ENCODE data around the gene ARHGAP23.
A peak's percentile ranks its signal among the peaks of the same experiment; 100 is the strongest.

The ARHGAP23 gene

GRCh38 chr17:38428112-38428642 is at the start of gene ARHGAP23:
TSS of gene ARHGAP23 (plus strand) at chr17:38428464. CDS start at chr17:38428486, 22 bp downstream.
- DNase-seq, result peak in 1 of 2 experiments; percentile 18
- TF ChIP-seq POLR2A (IDR thresholded peaks at IDR 0.05; ENCODE audit: low read length) (no peak), GATA1 (IDR thresholded peaks at IDR 0.05; ENCODE audit: low read depth, low read length) (no peak)

GRCh38 chr17:38379448-38379847 is 48.8 kb upstream of the ARHGAP23 start:
- DNase-seq, result no peak
- TF ChIP-seq POLR2A (IDR thresholded peaks at IDR 0.05; ENCODE audit: low read length), result no peak
- TF ChIP-seq GATA1 (IDR thresholded peaks at IDR 0.05; ENCODE audit: low read depth, low read length), result no peak

- no peak for DNase-seq
- no peak for TF ChIP-seq GATA1 (IDR thresholded peaks at IDR 0.05; ENCODE audit: low read depth, low read length)
- no peak for TF ChIP-seq POLR2A (IDR thresholded peaks at IDR 0.05; ENCODE audit: low read length)
These were observed 33.2 kb upstream of the ARHGAP23 start for GRCh38 chr17:38395090-38395489.

- TF ChIP-seq GATA1 (IDR thresholded peaks at IDR 0.05; ENCODE audit: low read depth, low read length), result no peak
- TF ChIP-seq POLR2A (IDR thresholded peaks at IDR 0.05; ENCODE audit: low read length), result no peak
- DNase-seq, result no peak
These were observed 31.0 kb upstream of the ARHGAP23 start for GRCh38 chr17:38397227-38397626.

GRCh38 chr17:38400286-38400685 is 28.0 kb upstream of the ARHGAP23 start:
- TF ChIP-seq POLR2A (IDR thresholded peaks at IDR 0.05; ENCODE audit: low read length) (no peak), GATA1 (IDR thresholded peaks at IDR 0.05; ENCODE audit: low read depth, low read length) (no peak)

GRCh38 chr17:38401459-38401858 is 26.8 kb upstream of the ARHGAP23 start:
- TF ChIP-seq GATA1 (IDR thresholded peaks at IDR 0.05; ENCODE audit: low read depth, low read length), result no peak
- TF ChIP-seq POLR2A (IDR thresholded peaks at IDR 0.05; ENCODE audit: low read length), result no peak
- DNase-seq, result no peak

More at GRCh38 chr17:38400286-38400685, 28.0 kb upstream of the ARHGAP23 start:
- no peak for DNase-seq

- no peak for DNase-seq
- TF ChIP-seq POLR2A (IDR thresholded peaks at IDR 0.05; ENCODE audit: low read length), result no peak
These were observed 25.4 kb upstream of the ARHGAP23 start for GRCh38 chr17:38402897-38403296.

- peak in 1 of 2 experiments; percentile 32 for DNase-seq
- TF ChIP-seq GATA1 (IDR thresholded peaks at IDR 0.05; ENCODE audit: low read depth, low read length) (no peak), POLR2A (IDR thresholded peaks at IDR 0.05; ENCODE audit: low read length) (no peak)
These were observed 24.8 kb upstream of the ARHGAP23 start for GRCh38 chr17:38403491-38403890.

GRCh38 chr17:38404174-38404943 is 23.9 kb upstream of the ARHGAP23 start:
- no peak for DNase-seq
- TF ChIP-seq POLR2A (IDR thresholded peaks at IDR 0.05; ENCODE audit: low read length) (no peak), GATA1 (IDR thresholded peaks at IDR 0.05; ENCODE audit: low read depth, low read length) (no peak)

- TF ChIP-seq GATA1 (IDR thresholded peaks at IDR 0.05; ENCODE audit: low read depth, low read length) (no peak), POLR2A (IDR thresholded peaks at IDR 0.05; ENCODE audit: low read length) (no peak)
- DNase-seq, result no peak
These were observed 22.6 kb upstream of the ARHGAP23 start for GRCh38 chr17:38405654-38406053.

- no peak for DNase-seq
- TF ChIP-seq POLR2A (IDR thresholded peaks at IDR 0.05; ENCODE audit: low read length) (no peak), GATA1 (IDR thresholded peaks at IDR 0.05; ENCODE audit: low read depth, low read length) (no peak)
These were observed 18.1 kb upstream of the ARHGAP23 start for GRCh38 chr17:38410201-38410600.

GRCh38 chr17:38415250-38416194 is 12.7 kb upstream of the ARHGAP23 start:
- TF ChIP-seq GATA1 (IDR thresholded peaks at IDR 0.05; ENCODE audit: low read depth, low read length) (no peak), POLR2A (IDR thresholded peaks at IDR 0.05; ENCODE audit: low read length) (no peak)
- DNase-seq, result peak; percentile 57 to 80

- no peak for TF ChIP-seq POLR2A (IDR thresholded peaks at IDR 0.05; ENCODE audit: low read length)
- no peak for TF ChIP-seq GATA1 (IDR thresholded peaks at IDR 0.05; ENCODE audit: low read depth, low read length)
- DNase-seq, result peak; percentile 70 to 77
These were observed 11.4 kb upstream of the ARHGAP23 start for GRCh38 chr17:38416840-38417209.

All from erythroblast (primary cell).